ENCODE data around the gene FAM53A.

The FAM53A gene

DNA sequence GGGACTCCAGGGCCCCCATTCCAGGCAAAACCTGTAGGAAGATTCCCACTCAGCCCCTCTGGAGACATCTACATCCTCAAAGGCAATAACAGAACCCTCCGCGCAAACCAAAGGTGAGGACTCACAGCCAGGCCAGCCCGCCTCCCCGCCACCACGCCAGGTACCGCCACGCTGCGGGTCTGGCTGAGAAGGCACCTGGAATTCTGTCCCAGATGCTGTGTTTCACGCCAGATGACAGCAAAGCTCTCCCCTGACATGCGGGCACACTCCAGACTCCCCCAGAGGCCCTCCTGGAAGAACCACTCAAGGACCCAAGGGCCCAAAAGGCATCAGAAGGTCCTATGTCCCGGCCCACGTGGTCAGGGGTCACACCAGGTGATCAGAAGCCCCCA is 59.6 kb downstream of the FAM53A start:
- DNase-seq, result no peak

DNA sequence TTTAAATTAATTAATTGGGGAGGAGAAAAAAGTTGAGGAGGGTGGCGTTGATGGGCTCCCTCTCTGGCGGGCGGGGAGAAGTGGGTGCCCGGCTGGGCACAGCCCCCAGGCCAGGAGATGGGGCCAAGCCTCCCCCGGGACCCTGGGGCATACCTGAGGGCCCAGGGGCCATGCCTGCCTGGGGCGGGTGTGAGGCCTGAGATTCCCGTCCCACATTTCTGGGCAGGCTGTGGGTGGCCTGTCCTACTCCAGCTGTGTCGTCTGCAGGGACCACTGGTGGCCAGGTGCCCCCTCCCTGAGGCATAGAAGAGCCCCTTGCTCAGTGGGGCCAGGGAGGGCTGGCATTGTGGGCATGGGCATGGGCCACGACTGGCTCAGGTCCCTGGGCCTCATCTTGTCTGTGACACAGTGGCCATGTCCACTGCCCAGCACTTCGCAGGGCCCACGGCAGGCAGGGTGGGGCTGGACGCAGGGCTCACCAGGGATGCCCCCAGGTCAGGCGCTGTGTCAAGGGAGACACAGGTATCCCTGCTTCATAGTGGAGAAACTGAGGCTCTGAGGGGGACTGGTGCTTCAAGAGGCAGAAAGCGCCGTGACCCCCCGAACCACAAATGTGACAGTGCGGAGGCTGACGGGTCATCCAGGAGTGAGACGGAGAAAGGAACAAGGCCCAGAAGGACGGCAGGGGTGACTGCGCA is 60.1 kb downstream of the FAM53A start:
- Histone ChIP-seq H3K9me3 (no peaks in the 10 kb centered on the region; the same call in 1 of the 2 replicates), H3K4me3 (ENCODE audit: low read depth, low read length) (no peak overlapping the region), H3K36me3 (no peaks in the 10 kb centered on the region), H3K4me1 (no peaks in the 10 kb centered on the region), H3K27me3 (no peaks in the 10 kb centered on the region)
- DNase-seq, result no peak
- TF ChIP-seq, protein P1, sequence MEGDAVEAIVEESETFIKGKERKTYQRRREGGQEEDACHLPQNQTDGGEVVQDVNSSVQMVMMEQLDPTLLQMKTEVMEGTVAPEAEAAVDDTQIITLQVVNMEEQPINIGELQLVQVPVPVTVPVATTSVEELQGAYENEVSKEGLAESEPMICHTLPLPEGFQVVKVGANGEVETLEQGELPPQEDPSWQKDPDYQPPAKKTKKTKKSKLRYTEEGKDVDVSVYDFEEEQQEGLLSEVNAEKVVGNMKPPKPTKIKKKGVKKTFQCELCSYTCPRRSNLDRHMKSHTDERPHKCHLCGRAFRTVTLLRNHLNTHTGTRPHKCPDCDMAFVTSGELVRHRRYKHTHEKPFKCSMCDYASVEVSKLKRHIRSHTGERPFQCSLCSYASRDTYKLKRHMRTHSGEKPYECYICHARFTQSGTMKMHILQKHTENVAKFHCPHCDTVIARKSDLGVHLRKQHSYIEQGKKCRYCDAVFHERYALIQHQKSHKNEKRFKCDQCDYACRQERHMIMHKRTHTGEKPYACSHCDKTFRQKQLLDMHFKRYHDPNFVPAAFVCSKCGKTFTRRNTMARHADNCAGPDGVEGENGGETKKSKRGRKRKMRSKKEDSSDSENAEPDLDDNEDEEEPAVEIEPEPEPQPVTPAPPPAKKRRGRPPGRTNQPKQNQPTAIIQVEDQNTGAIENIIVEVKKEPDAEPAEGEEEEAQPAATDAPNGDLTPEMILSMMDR (IDR thresholded peaks at IDR 0.05; ENCODE audit: low read depth, low read length), result no peak

More for the DNA sequence above, 59.6 kb downstream of the FAM53A start:
- TF ChIP-seq, protein P1 (IDR thresholded peaks at IDR 0.05; ENCODE audit: low read depth, low read length), result no peak
- Histone ChIP-seq H3K36me3 (no peaks in the 10 kb centered on the region), H3K9me3 (no peaks in the 10 kb centered on the region; the same call in 1 of the 2 replicates), H3K4me1 (no peaks in the 10 kb centered on the region), H3K27me3 (no peaks in the 10 kb centered on the region), H3K4me3 (ENCODE audit: low read depth, low read length) (no peak overlapping the region)

DNA sequence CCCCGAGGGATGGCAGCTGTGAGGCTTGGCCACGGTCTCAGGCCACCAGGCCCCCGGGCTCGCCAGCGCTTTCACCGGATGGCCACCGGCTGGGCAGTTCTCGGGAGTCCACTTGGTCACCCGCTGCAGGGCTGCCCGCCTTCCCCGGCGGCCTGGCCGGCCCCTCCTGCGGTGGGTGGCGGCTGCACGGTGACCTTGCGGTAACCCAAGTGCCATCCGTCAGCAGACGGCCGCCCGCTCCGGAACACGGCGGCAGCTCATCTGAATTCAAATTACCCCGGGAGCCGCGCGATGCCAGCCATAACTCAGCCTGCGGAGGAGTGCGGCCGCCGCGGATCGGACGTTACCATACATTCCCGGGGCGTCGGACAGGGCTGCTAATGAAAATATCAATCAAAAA is 60.7 kb downstream of the FAM53A start:
- H3K4me3 ChIP-seq (ENCODE audit: low read depth, low read length), result no peak overlapping the region
- H3K27me3 ChIP-seq, result no peaks in the 10 kb centered on the region
- DNase-seq, result no peak
- TF ChIP-seq, protein P1 (IDR thresholded peaks at IDR 0.05; ENCODE audit: low read depth, low read length), result no peak
- no peaks in the 10 kb centered on the region for H3K9me3 ChIP-seq
- no peaks in the 10 kb centered on the region for H3K36me3 ChIP-seq
- no peaks in the 10 kb centered on the region for H3K4me1 ChIP-seq

DNA sequence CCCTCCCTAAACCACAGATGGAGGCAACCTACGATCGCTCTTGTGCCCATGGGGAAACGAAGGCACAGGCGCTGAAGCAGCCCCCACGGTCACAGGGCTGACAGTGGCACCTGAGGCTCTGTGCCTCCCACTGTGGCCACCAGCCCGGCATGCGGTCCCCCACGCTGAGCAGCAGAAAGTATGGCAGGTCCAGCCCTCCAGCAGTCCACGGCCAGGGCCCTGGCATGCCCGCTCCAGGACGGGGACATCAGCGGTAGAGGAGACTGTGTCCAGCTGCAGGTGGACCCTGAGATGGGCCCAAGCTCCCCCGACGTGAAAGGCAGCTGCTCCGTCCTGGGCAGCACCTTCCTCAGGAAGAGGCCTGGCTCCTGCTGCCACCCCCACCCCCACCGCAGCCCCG is 61.2 kb downstream of the FAM53A start:
- Histone ChIP-seq H3K36me3 (no peaks in the 10 kb centered on the region), H3K4me3 (ENCODE audit: low read depth, low read length) (no peak overlapping the region), H3K9me3 (no peaks in the 10 kb centered on the region), H3K27me3 (no peaks in the 10 kb centered on the region), H3K4me1 (no peaks in the 10 kb centered on the region)
- no peak for DNase-seq
- TF ChIP-seq, protein P1 (IDR thresholded peaks at IDR 0.05; ENCODE audit: low read depth, low read length), result no peak

DNA sequence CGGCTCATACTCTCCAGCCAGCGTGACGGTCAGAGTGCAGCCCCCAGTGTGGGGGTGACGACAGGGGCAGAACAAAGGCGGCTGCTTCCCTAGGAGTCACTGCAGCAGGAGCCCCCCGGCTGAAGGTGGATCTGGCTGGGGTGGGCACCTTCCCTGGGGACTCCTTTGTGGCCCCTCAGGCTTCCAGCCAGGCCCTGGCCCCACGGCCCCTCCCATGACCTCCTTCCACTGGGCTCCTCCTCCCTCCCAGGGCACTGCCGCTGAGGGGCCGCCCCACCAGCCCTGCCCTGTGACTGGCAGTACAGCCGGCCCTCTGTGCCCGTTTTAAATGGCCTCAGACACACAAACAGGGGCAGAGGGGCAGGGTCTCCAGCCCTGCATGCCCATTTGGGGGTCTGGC is 61.9 kb downstream of the FAM53A start:
- TF ChIP-seq, protein P1 (IDR thresholded peaks at IDR 0.05; ENCODE audit: low read depth, low read length), result no peak
- no peaks in the 10 kb centered on the region for H3K4me1 ChIP-seq
- H3K27me3 ChIP-seq, result no peaks in the 10 kb centered on the region
- no peak for DNase-seq
- H3K9me3 ChIP-seq, result no peaks in the 10 kb centered on the region
- H3K4me3 ChIP-seq (ENCODE audit: low read depth, low read length), result no peak overlapping the region
- no peaks in the 10 kb centered on the region for H3K36me3 ChIP-seq

DNA sequence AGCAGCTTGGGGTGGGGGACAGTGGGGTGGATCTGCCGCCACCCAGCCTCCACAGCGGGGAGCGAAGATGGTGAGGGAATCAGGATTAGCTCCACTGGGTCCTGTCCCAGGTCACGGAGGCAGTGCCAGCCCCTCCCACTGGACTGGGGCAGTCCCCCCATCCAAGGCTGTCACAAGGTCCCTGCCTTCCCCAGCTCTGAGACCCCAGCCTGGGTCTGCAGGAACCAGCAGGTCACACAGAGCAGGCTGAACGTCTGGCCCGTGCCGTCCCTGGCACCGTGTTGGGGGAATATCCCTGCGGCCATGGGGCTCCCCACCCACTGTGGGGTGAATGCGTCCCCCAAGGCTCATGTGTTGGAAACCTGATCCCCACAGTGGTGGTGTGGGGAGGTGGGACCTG is 62.6 kb downstream of the FAM53A start:
- Histone ChIP-seq H3K4me3 (ENCODE audit: low read depth, low read length) (no peak overlapping the region), H3K9me3 (no peaks in the 10 kb centered on the region), H3K36me3 (no peaks in the 10 kb centered on the region), H3K4me1 (no peaks in the 10 kb centered on the region), H3K27me3 (no peaks in the 10 kb centered on the region)
- TF ChIP-seq, protein P1 (IDR thresholded peaks at IDR 0.05; ENCODE audit: low read depth, low read length), result no peak
- DNase-seq, result no peak
